Spleen (tissue), 11 donors: ENCODE results near the gene FHIP1A. TPM values are rescaled to one million over a fixed set of nuclear protein-coding genes. Genes with fewer than 3 reads are reported as not detected.

Experiments
- DNase-seq: peaks from one replicate; pipeline ENCODE4 v3.0.0-alpha.2; 2020
- H3K27ac ChIP-seq, 8 donors: fragments of 200-600 bp; sonication (generic) in 7 of 8; 1 replicate in 4 of 8; 2 replicates in 4 of 8; pipeline versions ENCODE4 v1.5.0 to v1.8.0; 2016 to 2021; ENCODE audit warnings: inconsistent platforms in 4 of 8, mild to moderate bottlenecking in 4 of 8, moderate library complexity in 1 of 8
- H3K27me3 ChIP-seq, 7 donors: fragments of 200-600 bp; sonication (generic) in 6 of 7; replicated peaks in 1 of 7; 1 replicate in 4 of 7; 2 replicates in 3 of 7; pipeline versions ENCODE4 v1.5.0 to v1.8.0; 2016 to 2021; ENCODE audit warnings: inconsistent platforms in 3 of 7, mild to moderate bottlenecking in 1 of 7
- H3K36me3 ChIP-seq, 6 donors: fragments of 200-600 bp; sonication (generic) in 5 of 6; 1 replicate in 4 of 6; 2 replicates in 2 of 6; pipeline versions ENCODE4 v1.5.0 to v1.8.0; 2016 to 2021; ENCODE audit warnings: inconsistent platforms in 2 of 6
- H3K4me1 ChIP-seq, 6 donors: fragments of 200-600 bp; sonication (generic) in 5 of 6; 1 replicate in 3 of 6; 2 replicates in 3 of 6; pipeline versions ENCODE4 v1.5.0 to v1.8.0; 2016 to 2021; ENCODE audit warnings: inconsistent platforms in 3 of 6
- H3K4me3 ChIP-seq, 8 donors: fragments of 200-600 bp; sonication (generic) in 7 of 8; 1 replicate in 4 of 8; 2 replicates in 4 of 8; pipeline versions ENCODE4 v1.5.0 to v1.8.0; 2016 to 2021; ENCODE audit warnings: inconsistent platforms in 4 of 8, mild to moderate bottlenecking in 4 of 8, moderate library complexity in 2 of 8
- H3K9me3 ChIP-seq, 8 donors: fragments of 200-600 bp; sonication (generic) in 7 of 8; 1 replicate in 4 of 8; 2 replicates in 4 of 8; pipeline versions ENCODE4 v1.5.0 to v1.8.0; 2016 to 2021; ENCODE audit warnings: inconsistent platforms in 4 of 8
- CTCF ChIP-seq, 11 experiments: fragments of 200-600 bp in 7 of 11; fragments of 450-650 bp in 4 of 11; sonication (generic) in 4 of 11; IDR thresholded peaks in 8 of 11; conservative IDR thresholded peaks in 3 of 11; 1 replicate in 7 of 11; 2 replicates in 4 of 11; pipeline versions ENCODE4 v1.4.0 to v1.8.0; 2016 to 2021; ENCODE audit warnings: antibody characterized with exemption in 11 of 11, inconsistent platforms in 4 of 11, mild to moderate bottlenecking in 1 of 11
- POLR2A ChIP-seq, 3 donors: fragments of 450-650 bp; IDR thresholded peaks; one replicate each; pipeline ENCODE4 v1.5.1; 2017; ENCODE audit warnings: antibody characterized with exemption in 3 of 3, mild to moderate bottlenecking in 1 of 3
- POLR2AphosphoS5 ChIP-seq, 3 donors: sonication (generic); formaldehyde crosslinking; IDR thresholded peaks; one replicate each; pipeline ENCODE4 v1.5.1; 2017; ENCODE audit warnings: antibody characterized with exemption in 3 of 3
- WGBS, 5 donors: extraction: QIAGEN DNeasy Blood & Tissue Kit in 3 of 5; methylation state at CpG; one replicate each; pipeline versions ENCODE4 v1.1.5 to v1.1.7; 2013 to 2018; 5-methylcytosine and 5-hydroxymethylcytosine counted together
- intact Hi-C: fragments of 100-400 bp; cut with DNase I; formaldehyde crosslinking; loops from one replicate; pipeline ENCODE4 v1.15.0; 2023; ENCODE audit warnings: low total_unique reads
- polyA plus RNA-seq, 3 donors: library from polyadenylated mRNA; stranded (reverse); fragments of 200-250 nt; gene quantifications; one replicate each; pipeline ENCODE4 v1.2.1, GENCODE V29; 2013
- total RNA-seq, 7 donors: library from RNA; depleted of rRNA in 3 of 7; stranded (reverse); fragments of >200 nt in 3 of 7; fragmentation: NEBNext Ultra II Directional in 4 of 7; extraction: Animal tissue kit (Norgen Biotek cat#: 25700) in 4 of 7; gene quantifications; one replicate each; pipeline versions ENCODE4 v1.1.0 to v1.2.1, GENCODE V29; 2016 to 2021
- donor health status: healthy with polysubstance abuse.
- donor health status: DM: no; HTN: no; CAD: no; lungs with moderate emphysema.
- donor health status: DM: no; HTN: no; CAD: no.
- donor health status: Bipolar disorder and iron deficiency.
- donor health status: healthy.
- donor health status: DM: no; HTN: no; CAD: no.
- donor health status: DM: yes; HTN: yes; CAD: no.

The FHIP1A gene
- total and polyA plus RNA-seq, 10 donors: 0.07 to 4.8 (median 1.9) TPM; not detected in 1

DNA sequence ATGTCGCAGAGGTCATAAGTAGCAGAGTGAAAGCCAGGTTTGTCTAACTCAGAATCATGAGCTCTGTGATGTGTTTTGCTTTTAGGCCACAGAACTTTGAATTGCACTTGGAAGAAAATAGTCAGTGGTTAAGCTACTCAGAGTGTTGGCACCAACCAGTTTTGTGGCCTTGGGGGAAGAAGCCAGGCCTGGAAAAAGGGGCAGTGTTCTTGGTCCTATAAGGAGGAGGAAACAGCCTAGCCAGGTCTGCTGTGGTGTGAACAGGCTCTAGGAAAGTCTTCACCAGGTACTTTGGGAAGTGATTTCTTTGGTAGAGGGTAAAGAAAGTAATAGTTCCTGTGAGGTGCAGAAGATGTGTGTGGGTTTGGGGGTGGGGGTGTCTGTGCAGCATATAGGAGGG, 49.2 kb downstream of the FHIP1A start:
- no peak overlapping the region for H3K27ac ChIP-seq
- no peaks in the 10 kb centered on the region for H3K36me3 ChIP-seq
- TF ChIP-seq POLR2AphosphoS5 (IDR thresholded peaks at IDR 0.05) (no peak), CTCF (IDR thresholded peaks at IDR 0.05 in 8 of 11, conservative IDR thresholded peaks at IDR 0.05 in 3 of 11) (no peak), POLR2A (IDR thresholded peaks at IDR 0.05) (no peak)
- no peaks in the 10 kb centered on the region for H3K9me3 ChIP-seq
- no peak overlapping the region for H3K4me3 ChIP-seq
- WGBS, 5 donors: 95 to 100% (median 100%) methylated on average over 1 of the region's 1 CpG
- intact Hi-C loops: no loop called here
- DNase-seq: no peak
- no peaks in the 10 kb centered on the region for H3K4me1 ChIP-seq
- no peaks in the 10 kb centered on the region for H3K27me3 ChIP-seq

Other genes with a start within 250 kb of the FHIP1A start
- not detected for gene PRSS48, start 132.0 kb upstream of the FHIP1A start, total RNA-seq
- not detected for gene PRSS48, start 132.0 kb upstream of the FHIP1A start, polyA plus RNA-seq
- 10 to 100 TPM; 12.3 to 33.3 (median 17.4) TPM for gene SH3D19, start 83.6 kb upstream of the FHIP1A start, total RNA-seq
- gene SH3D19, start 83.6 kb upstream of the FHIP1A start, polyA plus RNA-seq: 1 to 10 TPM; 3.0 to 3.8 (median 3.5) TPM